T-helper 2 cell (primary cell): Measurements from ENCODE around the gene KIAA1755.
A peak's percentile ranks its signal among the peaks of the same experiment; 100 is the strongest.

Experiments
- DNase-seq, 5 experiments: peaks; one replicate each; pipeline versions ENCODE4 v3.0.0 to v3.0.0-alpha.2; 2012 to 2022

The KIAA1755 gene

GRCh38 chr20:38238829-38239228 is 21.7 kb downstream of the KIAA1755 start:
- no peak for DNase-seq

- DNase-seq: no peak
Observed at GRCh38 chr20:38237381-38237780, 23.2 kb downstream of the KIAA1755 start.

- no peak for DNase-seq
Observed at GRCh38 chr20:38231531-38232121, 28.9 kb downstream of the KIAA1755 start.

GRCh38 chr20:38230957-38231526 is 29.5 kb downstream of the KIAA1755 start:
- no peak for DNase-seq

GRCh38 chr20:38230253-38230551 is 30.3 kb downstream of the KIAA1755 start:
- no peak for DNase-seq

GRCh38 chr20:38229376-38230252 is 30.9 kb downstream of the KIAA1755 start:
- DNase-seq: no peak

- no peak for DNase-seq
Observed at GRCh38 chr20:38228436-38228835, 32.1 kb downstream of the KIAA1755 start.

- DNase-seq: no peak
Observed at GRCh38 chr20:38227420-38228360, 32.8 kb downstream of the KIAA1755 start.

- DNase-seq: no peak
Observed at GRCh38 chr20:38226553-38226952, 34.0 kb downstream of the KIAA1755 start.

- DNase-seq: no peak
Observed at GRCh38 chr20:38225900-38226263, 34.7 kb downstream of the KIAA1755 start.

- no peak for DNase-seq
Observed at GRCh38 chr20:38225240-38225899, 35.2 kb downstream of the KIAA1755 start.

- DNase-seq: no peak
Observed at GRCh38 chr20:38224531-38224930, 36.0 kb downstream of the KIAA1755 start.

- no peak for DNase-seq
Observed at GRCh38 chr20:38223743-38224100, 36.8 kb downstream of the KIAA1755 start.

- DNase-seq: no peak
Observed at GRCh38 chr20:38222923-38223742, 37.4 kb downstream of the KIAA1755 start.

GRCh38 chr20:38222231-38222922 is 38.2 kb downstream of the KIAA1755 start:
- DNase-seq: peak in 2 of 5 experiments; percentile 29 to 34

- peak; percentile 6 to 56 (median 45) for DNase-seq
Observed at GRCh38 chr20:38221119-38221589, 39.4 kb downstream of the KIAA1755 start.

GRCh38 chr20:38220587-38221118 is 39.9 kb downstream of the KIAA1755 start:
- DNase-seq: no peak

- no peak for DNase-seq
Observed at GRCh38 chr20:38219006-38219950, 41.3 kb downstream of the KIAA1755 start.

GRCh38 chr20:38218566-38218885 is 42.0 kb downstream of the KIAA1755 start:
- DNase-seq: no peak
